Lung (tissue), 12 donors: Measurements from ENCODE around the gene SPATA6. TPM values are rescaled to one million over a fixed set of nuclear protein-coding genes. Genes with fewer than 3 reads are reported as not detected.
"Not testable (repeated sequence)": the region's sequence is repeated elsewhere in the genome, so short reads cannot be mapped to it uniquely, and the experiment has no call there.

Experiments used
- ATAC-seq: fragments of 200-7000 bp; cut with Tn5 transposase; one replicate; pipeline ENCODE4 v1.9.1; 2020; ENCODE audit warnings: moderate number of reproducible peaks; ENCODE audit not compliant: insufficient read depth, low FRiP score
- DNase-seq, 3 donors: peaks; one replicate each; pipeline ENCODE4 v3.0.0-alpha.2; 2013 to 2017
- H3K27ac ChIP-seq, 2 donors: one replicate each; pipeline ENCODE4 v1.5.1; 2013; ENCODE audit warnings: mild to moderate bottlenecking in 2 of 2, moderate library complexity in 2 of 2, control low read depth in 1 of 2, inconsistent platforms in 1 of 2, low read depth in 1 of 2, low read length in 1 of 2
- H3K27me3 ChIP-seq, 3 donors: one replicate each; pipeline ENCODE4 v1.5.1; 2013; ENCODE audit warnings: low read length in 2 of 3; ENCODE audit not compliant: control insufficient read depth in 3 of 3, insufficient read depth in 3 of 3
- H3K36me3 ChIP-seq, 4 donors: one replicate each; pipeline ENCODE4 v1.5.1; 2013; ENCODE audit warnings: low read length in 4 of 4, mild to moderate bottlenecking in 1 of 4, moderate library complexity in 1 of 4; ENCODE audit not compliant: control insufficient read depth in 4 of 4, insufficient read depth in 4 of 4
- H3K4me1 ChIP-seq, 5 donors: one replicate each; pipeline ENCODE4 v1.5.1; 2013; ENCODE audit warnings: low read length in 5 of 5, mild to moderate bottlenecking in 2 of 5, moderate library complexity in 1 of 5; ENCODE audit not compliant: control insufficient read depth in 5 of 5, insufficient read depth in 5 of 5
- H3K4me3 ChIP-seq: one replicate; pipeline ENCODE4 v1.5.1; 2013; ENCODE audit warnings: mild to moderate bottlenecking, control low read depth, moderate library complexity
- H3K9ac ChIP-seq, 2 donors: one replicate each; pipeline ENCODE4 v1.5.1; 2013; ENCODE audit warnings: low read length in 2 of 2, control low read depth in 1 of 2; ENCODE audit not compliant: insufficient read depth in 1 of 2
- H3K9me3 ChIP-seq, 4 donors: one replicate each; pipeline ENCODE4 v1.5.1; 2013; ENCODE audit warnings: low read length in 3 of 4, mild to moderate bottlenecking in 1 of 4, moderate library complexity in 1 of 4; ENCODE audit not compliant: control insufficient read depth in 4 of 4, insufficient read depth in 3 of 4
- WGBS, 2 donors: extraction: QIAGEN DNeasy Blood & Tissue Kit; methylation state at CpG; one replicate each; pipeline ENCODE4 v1.1.7; 2013; 5-methylcytosine and 5-hydroxymethylcytosine counted together
- polyA plus RNA-seq, 2 donors: library from polyadenylated mRNA; stranded (reverse); fragments of 200-250 nt; gene quantifications; one replicate each; pipeline ENCODE4 v1.2.1, GENCODE V29; 2013
- total RNA-seq, 2 donors: library from RNA; depleted of rRNA in 1 of 2; stranded (reverse); fragments of >200 nt in 1 of 2; gene quantifications; one replicate each; pipeline ENCODE4 v1.2.1, GENCODE V29; 2014 to 2021
- TF ChIP-seq, protein P1 (sequence below): IDR thresholded peaks from 2 replicates; pipeline ENCODE4 v1.5.1; 2012; ENCODE audit warnings: mild to moderate bottlenecking; ENCODE audit errors: control extremely low read depth, extremely low read depth
- donor health status: control.
- donor health status: control.
- donor health status: Bipolar disorder and iron deficiency.
- donor health status: healthy.
- donor health status: DM: yes; HTN: yes; CAD: no.

The SPATA6 gene
- total and polyA plus RNA-seq, 4 donors, result 4.1 to 94.2 (median 17.6) TPM

DNA sequence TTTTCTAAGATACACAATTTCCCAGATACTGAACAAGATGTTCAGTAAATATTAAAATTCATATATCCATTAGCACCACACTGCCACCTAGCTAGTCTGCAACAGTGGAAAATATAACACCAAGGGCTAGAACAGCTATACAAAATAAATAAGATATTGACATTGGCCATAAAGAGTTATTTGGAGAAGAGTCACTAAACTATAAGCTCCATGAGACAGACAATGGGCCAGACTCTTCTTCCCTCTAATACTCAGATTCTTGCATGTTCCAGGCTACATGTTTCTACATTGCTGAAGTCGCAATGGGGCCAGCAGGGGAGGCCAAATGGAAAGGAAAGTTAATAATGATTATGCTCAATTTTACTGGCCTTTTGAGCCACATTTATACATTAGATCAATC, 21.5 kb downstream of the SPATA6 start:
- Histone ChIP-seq H3K27me3 (no peaks in the 10 kb centered on the region), H3K9me3 (no peaks in the 10 kb centered on the region), H3K36me3 (peaks cover 0 to 16% (median 6%) of the 10 kb centered on the region in 4 donors), H3K4me3 (no peak overlapping the region), H3K4me1 (no peaks in the 10 kb centered on the region), H3K9ac (no peak overlapping the region), H3K27ac (no peak overlapping the region)
- DNase-seq, result peak in 1 of 3 donors; percentile 23
- TF ChIP-seq, protein P1, sequence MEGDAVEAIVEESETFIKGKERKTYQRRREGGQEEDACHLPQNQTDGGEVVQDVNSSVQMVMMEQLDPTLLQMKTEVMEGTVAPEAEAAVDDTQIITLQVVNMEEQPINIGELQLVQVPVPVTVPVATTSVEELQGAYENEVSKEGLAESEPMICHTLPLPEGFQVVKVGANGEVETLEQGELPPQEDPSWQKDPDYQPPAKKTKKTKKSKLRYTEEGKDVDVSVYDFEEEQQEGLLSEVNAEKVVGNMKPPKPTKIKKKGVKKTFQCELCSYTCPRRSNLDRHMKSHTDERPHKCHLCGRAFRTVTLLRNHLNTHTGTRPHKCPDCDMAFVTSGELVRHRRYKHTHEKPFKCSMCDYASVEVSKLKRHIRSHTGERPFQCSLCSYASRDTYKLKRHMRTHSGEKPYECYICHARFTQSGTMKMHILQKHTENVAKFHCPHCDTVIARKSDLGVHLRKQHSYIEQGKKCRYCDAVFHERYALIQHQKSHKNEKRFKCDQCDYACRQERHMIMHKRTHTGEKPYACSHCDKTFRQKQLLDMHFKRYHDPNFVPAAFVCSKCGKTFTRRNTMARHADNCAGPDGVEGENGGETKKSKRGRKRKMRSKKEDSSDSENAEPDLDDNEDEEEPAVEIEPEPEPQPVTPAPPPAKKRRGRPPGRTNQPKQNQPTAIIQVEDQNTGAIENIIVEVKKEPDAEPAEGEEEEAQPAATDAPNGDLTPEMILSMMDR, result no peak
- 90 to 94% methylated on average over 1 of the region's 1 CpG for WGBS, 2 donors
- no peak for ATAC-seq

DNA sequence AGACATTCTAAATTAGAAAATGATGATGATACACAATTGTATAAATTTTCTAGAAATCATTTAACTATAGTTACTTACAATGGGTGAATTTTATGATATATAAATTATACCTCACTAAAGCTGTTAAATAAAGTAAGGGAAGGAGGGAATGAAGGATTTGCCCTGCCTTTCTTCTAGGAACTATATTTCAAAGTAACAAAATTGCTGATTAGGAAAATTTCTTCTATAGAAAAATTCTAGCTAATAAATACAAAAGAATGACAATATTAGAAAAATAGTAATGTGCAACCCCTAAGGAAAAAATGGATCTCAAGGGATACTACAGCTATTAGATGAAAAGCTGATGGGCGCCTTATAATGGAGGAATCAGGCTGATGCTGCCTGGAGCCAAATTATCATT, 23.1 kb downstream of the SPATA6 start:
- Histone ChIP-seq H3K4me3 (no peak overlapping the region), H3K9me3 (peaks cover 0 to 1% (median under 1%) of the 10 kb centered on the region in 4 donors), H3K9ac (no peak overlapping the region), H3K36me3 (peaks cover 0 to 26% (median 9%) of the 10 kb centered on the region in 4 donors), H3K27me3 (no peaks in the 10 kb centered on the region), H3K27ac (no peak overlapping the region), H3K4me1 (no peaks in the 10 kb centered on the region)
- no peak for DNase-seq
- 97 to 98% methylated on average over 1 of the region's 1 CpG for WGBS, 2 donors
- TF ChIP-seq, protein P1, result no peak
- no peak for ATAC-seq

DNA sequence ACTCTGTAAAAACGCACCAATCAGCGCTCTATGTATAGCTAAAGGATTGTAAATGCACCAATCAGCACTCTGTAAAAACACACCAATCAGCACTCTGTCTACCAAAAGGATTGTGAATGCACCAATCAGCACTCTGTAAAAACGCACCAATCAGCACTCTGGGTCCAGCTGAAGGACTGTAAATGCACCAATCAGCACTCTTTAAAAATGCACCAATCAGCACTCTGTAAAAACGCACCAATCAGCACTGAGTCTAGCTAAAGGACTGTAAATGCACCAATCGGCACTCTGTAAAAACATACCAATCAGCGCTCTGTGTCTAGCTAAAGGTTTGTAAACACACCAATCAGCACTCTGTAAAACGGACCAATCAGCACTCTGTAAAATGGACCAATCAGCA, 27.8 kb downstream of the SPATA6 start:
- not testable (repeated sequence) for H3K4me1 ChIP-seq, DNase-seq, H3K27me3 ChIP-seq, H3K9me3 ChIP-seq, H3K9ac ChIP-seq, H3K4me3 ChIP-seq, H3K27ac ChIP-seq, ATAC-seq
- H3K36me3 ChIP-seq, result peaks cover 0 to 24% (median 10%) of the 10 kb centered on the region in 4 donors
- WGBS, 2 donors, result 95 to 96% methylated on average over 7 of the region's 7 CpGs

DNA sequence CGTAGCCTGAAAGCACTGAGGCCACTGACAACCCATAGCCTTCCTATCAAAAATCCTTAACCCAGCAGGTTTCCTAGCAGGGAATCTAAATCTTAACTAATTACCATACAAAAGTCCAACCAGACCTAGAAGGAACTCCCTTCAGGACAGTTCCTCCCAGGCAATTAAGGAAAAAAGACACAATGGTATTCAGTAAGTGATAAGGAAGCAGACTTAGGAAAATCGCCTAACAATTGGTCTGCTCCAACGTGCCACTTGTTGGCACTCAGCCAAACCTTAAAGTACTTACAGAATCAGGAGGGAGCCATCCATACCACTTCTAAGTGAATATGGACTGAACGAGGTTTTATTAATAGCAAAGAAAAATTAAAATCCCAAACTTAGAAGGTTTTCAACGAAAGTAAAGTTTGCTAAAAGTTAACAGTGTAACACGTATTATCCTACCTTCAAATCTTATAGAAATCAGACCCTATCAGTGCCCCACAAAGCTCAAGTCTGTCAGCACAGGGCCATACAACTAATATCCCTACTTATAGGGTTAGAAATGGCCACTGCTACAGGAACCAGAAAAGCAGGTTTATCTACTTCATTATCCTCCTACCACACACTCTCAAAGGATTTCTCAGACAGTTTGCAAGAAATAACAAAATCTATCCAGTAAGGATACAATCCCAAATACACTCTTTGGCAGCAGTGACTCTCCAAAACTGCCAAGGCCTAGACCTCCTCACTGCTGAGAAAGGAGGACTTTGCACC, 29.0 kb downstream of the SPATA6 start:
- WGBS, 2 donors, result 73 to 86% methylated on average over 6 of the region's 6 CpGs
- Histone ChIP-seq H3K27me3 (no peaks in the 10 kb centered on the region), H3K27ac (no peak overlapping the region), H3K4me1 (no peaks in the 10 kb centered on the region), H3K4me3 (no peak overlapping the region), H3K9me3 (peaks cover 0 to 3% (median 1%) of the 10 kb centered on the region in 4 donors), H3K9ac (no peak overlapping the region), H3K36me3 (peaks cover 0 to 24% (median 10%) of the 10 kb centered on the region in 4 donors)
- ATAC-seq, result no peak
- peak in 2 of 3 donors; percentile 12 to 17 for DNase-seq
- TF ChIP-seq, protein P1, result no peak

DNA sequence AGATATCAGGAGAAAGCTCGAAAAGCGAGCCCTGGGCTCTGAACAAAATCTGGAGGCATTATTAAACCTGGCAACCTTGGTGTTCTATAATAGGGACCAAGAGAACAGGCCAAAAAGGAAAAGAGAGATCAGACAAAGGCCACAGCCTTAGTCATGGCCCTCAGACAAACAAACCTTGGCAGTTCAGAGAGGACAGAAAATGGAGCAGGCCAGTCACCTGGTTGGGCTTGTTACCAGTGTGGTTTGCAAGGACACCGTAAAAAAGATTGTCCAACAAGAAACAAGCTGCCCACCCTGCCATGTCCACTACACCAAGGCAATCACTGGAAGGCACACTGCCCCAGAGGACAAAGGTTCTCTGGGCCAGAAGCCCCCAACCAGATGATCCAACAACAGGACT, 31.2 kb downstream of the SPATA6 start:
- 90 to 91% methylated on average over 3 of the region's 3 CpGs for WGBS, 2 donors
- peaks cover 0 to 14% (median 5%) of the 10 kb centered on the region in 4 donors for H3K36me3 ChIP-seq
- DNase-seq, H3K9me3 ChIP-seq, H3K4me3 ChIP-seq, H3K27ac ChIP-seq, H3K9ac ChIP-seq, ATAC-seq, H3K27me3 ChIP-seq, H3K4me1 ChIP-seq: not testable (repeated sequence)
